SU-DHL-6 (cell line): ENCODE data around the gene SCFD2.

ENCODE experiments used
- EZH2phosphoT487 ChIP-seq: fragments of 200-600 bp; sonication (generic), shearing (Covaris generic); conservative IDR thresholded peaks from 2 replicates; pipeline ENCODE4 v1.6.1; 2018; ENCODE audit warnings: mild to moderate bottlenecking, antibody characterized with exemption, low read length, moderate library complexity, mixed read lengths
- TF ChIP-seq, protein P1 (sequence below): fragments of 200-600 bp; sonication (generic); IDR thresholded peaks from one replicate; pipeline ENCODE4 v1.5.1; 2017; ENCODE audit warnings: antibody characterized with exemption, mild to moderate bottlenecking, low read length, moderate library complexity; ENCODE audit not compliant: insufficient read depth, poor library complexity, severe bottlenecking

GRCh38 chr4:52841682-52842456 is 524.0 kb downstream of the SCFD2 start:
- TF ChIP-seq, protein P1, sequence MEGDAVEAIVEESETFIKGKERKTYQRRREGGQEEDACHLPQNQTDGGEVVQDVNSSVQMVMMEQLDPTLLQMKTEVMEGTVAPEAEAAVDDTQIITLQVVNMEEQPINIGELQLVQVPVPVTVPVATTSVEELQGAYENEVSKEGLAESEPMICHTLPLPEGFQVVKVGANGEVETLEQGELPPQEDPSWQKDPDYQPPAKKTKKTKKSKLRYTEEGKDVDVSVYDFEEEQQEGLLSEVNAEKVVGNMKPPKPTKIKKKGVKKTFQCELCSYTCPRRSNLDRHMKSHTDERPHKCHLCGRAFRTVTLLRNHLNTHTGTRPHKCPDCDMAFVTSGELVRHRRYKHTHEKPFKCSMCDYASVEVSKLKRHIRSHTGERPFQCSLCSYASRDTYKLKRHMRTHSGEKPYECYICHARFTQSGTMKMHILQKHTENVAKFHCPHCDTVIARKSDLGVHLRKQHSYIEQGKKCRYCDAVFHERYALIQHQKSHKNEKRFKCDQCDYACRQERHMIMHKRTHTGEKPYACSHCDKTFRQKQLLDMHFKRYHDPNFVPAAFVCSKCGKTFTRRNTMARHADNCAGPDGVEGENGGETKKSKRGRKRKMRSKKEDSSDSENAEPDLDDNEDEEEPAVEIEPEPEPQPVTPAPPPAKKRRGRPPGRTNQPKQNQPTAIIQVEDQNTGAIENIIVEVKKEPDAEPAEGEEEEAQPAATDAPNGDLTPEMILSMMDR = no peak
- no peak for TF ChIP-seq EZH2phosphoT487
